ENCODE data around the gene CGB2.

Gene CGB2

DNA sequence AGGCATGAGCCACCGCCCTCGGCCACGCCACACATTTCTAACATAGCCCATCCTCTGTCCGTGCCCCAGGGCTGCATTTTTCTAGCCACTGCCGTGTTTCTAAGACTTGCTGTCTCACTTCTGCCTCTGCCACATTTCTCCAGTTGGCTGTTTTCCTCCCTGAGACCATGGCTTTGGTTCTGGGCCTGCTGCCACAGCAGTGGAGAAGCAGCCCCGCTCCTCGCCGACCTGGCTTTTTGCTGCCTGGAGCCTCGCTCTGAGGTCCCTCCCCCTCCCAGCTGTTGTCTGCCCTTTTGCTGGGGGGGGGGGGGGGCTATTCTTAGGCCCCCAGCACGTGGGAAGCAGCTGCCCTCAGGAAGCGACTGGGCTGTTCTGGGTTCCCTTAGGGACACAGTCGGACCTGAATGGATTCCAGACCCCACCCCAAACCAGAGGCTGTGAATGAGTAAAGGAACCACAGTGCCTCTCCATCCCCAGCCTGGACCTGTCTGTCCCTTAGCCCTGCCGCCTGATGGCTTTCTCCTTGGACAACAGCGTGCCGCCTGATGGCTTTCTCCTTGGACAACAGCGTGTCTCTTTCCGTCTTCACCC, 41.9 kb upstream of the CGB2 start:
- TF ChIP-seq, protein P1, sequence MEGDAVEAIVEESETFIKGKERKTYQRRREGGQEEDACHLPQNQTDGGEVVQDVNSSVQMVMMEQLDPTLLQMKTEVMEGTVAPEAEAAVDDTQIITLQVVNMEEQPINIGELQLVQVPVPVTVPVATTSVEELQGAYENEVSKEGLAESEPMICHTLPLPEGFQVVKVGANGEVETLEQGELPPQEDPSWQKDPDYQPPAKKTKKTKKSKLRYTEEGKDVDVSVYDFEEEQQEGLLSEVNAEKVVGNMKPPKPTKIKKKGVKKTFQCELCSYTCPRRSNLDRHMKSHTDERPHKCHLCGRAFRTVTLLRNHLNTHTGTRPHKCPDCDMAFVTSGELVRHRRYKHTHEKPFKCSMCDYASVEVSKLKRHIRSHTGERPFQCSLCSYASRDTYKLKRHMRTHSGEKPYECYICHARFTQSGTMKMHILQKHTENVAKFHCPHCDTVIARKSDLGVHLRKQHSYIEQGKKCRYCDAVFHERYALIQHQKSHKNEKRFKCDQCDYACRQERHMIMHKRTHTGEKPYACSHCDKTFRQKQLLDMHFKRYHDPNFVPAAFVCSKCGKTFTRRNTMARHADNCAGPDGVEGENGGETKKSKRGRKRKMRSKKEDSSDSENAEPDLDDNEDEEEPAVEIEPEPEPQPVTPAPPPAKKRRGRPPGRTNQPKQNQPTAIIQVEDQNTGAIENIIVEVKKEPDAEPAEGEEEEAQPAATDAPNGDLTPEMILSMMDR (IDR thresholded peaks at IDR 0.05; ENCODE audit: insufficient read depth, low read depth, low read length, missing control alignments): no peak
- no peak for DNase-seq (ENCODE audit: low read depth)
- no peak overlapping the region for H3K4me3 ChIP-seq (ENCODE audit: low read depth, low read length)

DNA sequence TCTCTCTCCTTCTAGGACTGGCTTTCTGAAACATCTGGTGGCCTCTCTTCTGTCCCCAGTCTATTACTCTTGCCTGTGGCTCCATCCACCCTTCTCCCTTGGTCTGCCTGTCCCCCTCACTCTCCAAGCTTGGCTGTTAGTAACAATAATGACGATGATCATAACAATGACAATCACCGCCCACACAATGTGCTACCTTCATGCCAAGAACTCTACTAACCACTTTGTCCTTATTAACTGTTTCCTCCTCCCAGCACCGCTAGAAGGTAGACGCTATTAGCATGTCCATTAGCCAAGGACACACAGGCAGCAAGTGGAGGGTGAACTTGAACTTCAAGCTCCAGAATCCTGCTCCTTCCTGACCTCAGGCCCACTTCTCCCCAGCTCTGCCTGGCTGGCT, 41.3 kb upstream of the CGB2 start:
- no peak for DNase-seq (ENCODE audit: low read depth)
- TF ChIP-seq, protein P1 (IDR thresholded peaks at IDR 0.05; ENCODE audit: insufficient read depth, low read depth, low read length, missing control alignments): no peak
- no peak overlapping the region for H3K4me3 ChIP-seq (ENCODE audit: low read depth, low read length)

GRCh38 chr19:48991011-48991609, 40.6 kb upstream of the CGB2 start:
- H3K4me3 ChIP-seq (ENCODE audit: low read depth, low read length): no peak overlapping the region
- no peak for DNase-seq (ENCODE audit: low read depth)
- TF ChIP-seq, protein P1 (IDR thresholded peaks at IDR 0.05; ENCODE audit: insufficient read depth, low read depth, low read length, missing control alignments): no peak

DNA sequence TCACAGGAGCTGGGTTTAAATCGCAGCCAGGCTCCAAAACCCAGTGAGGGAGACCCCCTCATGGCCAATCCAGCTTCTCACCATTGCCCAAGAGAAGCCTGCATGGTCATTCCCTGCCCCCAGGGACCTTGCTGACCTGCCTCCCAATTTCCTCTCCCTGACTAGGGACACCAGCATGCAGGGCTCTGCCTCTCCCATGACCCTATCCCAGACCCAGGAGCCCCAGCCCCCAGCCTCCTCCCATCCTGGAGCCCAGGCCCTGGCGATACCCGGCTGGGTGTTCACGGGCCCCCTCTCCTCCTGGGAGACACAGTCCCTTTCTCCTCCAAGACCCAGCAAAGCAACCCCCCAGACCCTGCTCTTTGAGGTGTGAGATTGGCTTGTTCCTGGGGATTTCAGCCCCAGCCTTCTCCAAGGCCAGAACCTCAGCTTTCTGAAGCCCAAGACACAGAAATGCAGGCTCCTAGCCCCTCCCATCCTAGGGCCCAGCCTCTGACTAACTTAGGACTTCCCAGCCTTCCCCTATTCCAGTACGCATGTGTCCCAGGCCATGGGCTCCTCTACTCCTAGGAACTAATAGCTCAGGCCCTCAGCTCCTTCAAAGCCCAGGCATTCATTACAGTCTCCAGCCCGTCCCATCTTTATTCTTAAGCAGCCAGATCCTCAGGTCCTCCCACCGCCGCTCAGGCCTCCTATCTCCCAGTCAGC, 39.7 kb upstream of the CGB2 start:
- peak overlapping the region; percentile 93 for H3K4me3 ChIP-seq (ENCODE audit: low read depth, low read length)
- TF ChIP-seq, protein P1 (IDR thresholded peaks at IDR 0.05; ENCODE audit: insufficient read depth, low read depth, low read length, missing control alignments): no peak
- peak; percentile 34 for DNase-seq (ENCODE audit: low read depth)

- TF ChIP-seq, protein P1 (IDR thresholded peaks at IDR 0.05; ENCODE audit: insufficient read depth, low read depth, low read length, missing control alignments): no peak
- no peak for DNase-seq (ENCODE audit: low read depth)
- peak overlapping the region; percentile 93 for H3K4me3 ChIP-seq (ENCODE audit: low read depth, low read length)
Observed at GRCh38 chr19:48992581-48993174, 39.0 kb upstream of the CGB2 start.

DNA sequence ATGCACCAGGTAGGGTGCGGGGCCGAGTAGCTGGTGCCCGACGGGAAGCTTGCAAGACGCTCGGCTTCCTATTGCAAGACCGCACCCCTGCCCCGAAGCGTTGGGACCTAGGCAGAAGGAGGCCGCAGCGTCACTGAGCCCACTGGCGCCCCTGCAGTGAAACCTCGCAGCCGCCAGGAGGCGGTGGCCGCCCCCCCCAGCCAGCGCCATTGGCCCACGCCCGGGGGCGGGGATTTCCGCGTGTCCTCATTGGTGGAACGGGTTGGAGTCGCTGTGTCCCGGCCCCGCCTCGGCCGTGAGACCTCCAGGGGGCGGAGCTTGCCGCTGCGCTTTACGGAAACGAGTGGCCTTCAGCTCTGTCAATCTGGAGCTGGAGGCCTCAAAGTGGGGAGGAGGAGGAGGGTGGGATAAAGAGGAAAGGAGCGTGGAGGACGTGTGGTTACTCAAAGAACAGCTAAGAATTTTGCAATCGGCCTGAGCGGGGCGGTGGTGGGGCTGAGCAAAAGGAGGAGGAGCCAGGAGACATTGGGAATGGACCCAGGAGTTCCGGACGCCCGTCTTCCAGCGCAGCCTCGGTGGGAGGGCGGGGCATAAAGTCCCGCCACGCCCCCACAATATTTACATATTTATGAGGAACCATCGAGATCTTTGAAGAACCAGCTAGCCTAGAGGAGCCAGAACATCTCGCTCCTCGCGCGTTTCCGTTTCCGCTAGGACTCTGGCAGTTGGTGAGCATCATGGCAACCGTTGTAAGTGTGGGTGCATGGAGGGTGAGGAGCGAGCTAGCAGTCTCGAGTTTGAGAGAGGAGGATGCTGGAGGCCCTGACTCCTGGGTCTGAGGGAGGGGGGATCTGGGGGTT, 38.3 kb upstream of the CGB2 start, which contains the start of the genes GYS1 and RUVBL2:
Gene GYS1, minus strand, starts transcription at position 135 of the 860 bp plus-strand sequence. CDS start 197 bp downstream, outside the sequence.
Gene RUVBL2, plus strand, starts transcription at position 713 of the 860 bp plus-strand sequence. Its CDS starts 25 bp downstream, at position 738.
- TF ChIP-seq, protein P1 (IDR thresholded peaks at IDR 0.05; ENCODE audit: insufficient read depth, low read depth, low read length, missing control alignments): peak; percentile 98
- DNase-seq (ENCODE audit: low read depth): peak; percentile 100
- H3K4me3 ChIP-seq (ENCODE audit: low read depth, low read length): peak within 1 kb of the TSS; percentile 95
